ENCODE measurements around the gene TF.

The TF gene

GRCh38 chr3:133834621-133835417, 88.6 kb downstream of the TF start:
- H3K4me3 ChIP-seq (ENCODE audit: low read depth, low read length): no peak overlapping the region
- no peak for DNase-seq (ENCODE audit: low read depth)
- no peak for TF ChIP-seq CTCF (IDR thresholded peaks at IDR 0.05; ENCODE audit: control insufficient read depth, extremely low read depth, insufficient read depth)

- TF ChIP-seq CTCF (IDR thresholded peaks at IDR 0.05; ENCODE audit: control insufficient read depth, extremely low read depth, insufficient read depth): no peak
- no peak overlapping the region for H3K4me3 ChIP-seq (ENCODE audit: low read depth, low read length)
- no peak for DNase-seq (ENCODE audit: low read depth)
Measured at GRCh38 chr3:133835418-133835743, 89.2 kb downstream of the TF start.

- TF ChIP-seq CTCF (IDR thresholded peaks at IDR 0.05; ENCODE audit: control insufficient read depth, extremely low read depth, insufficient read depth): no peak
- no peak overlapping the region for H3K4me3 ChIP-seq (ENCODE audit: low read depth, low read length)
- DNase-seq (ENCODE audit: low read depth): no peak
Measured at GRCh38 chr3:133835961-133836360, 89.8 kb downstream of the TF start.

GRCh38 chr3:133836497-133837158, 90.4 kb downstream of the TF start:
- no peak for TF ChIP-seq CTCF (IDR thresholded peaks at IDR 0.05; ENCODE audit: control insufficient read depth, extremely low read depth, insufficient read depth)
- DNase-seq (ENCODE audit: low read depth): no peak

GRCh38 chr3:133837487-133838295, 91.5 kb downstream of the TF start:
- no peak for TF ChIP-seq CTCF (IDR thresholded peaks at IDR 0.05; ENCODE audit: control insufficient read depth, extremely low read depth, insufficient read depth)
- no peak for DNase-seq (ENCODE audit: low read depth)
- H3K4me3 ChIP-seq (ENCODE audit: low read depth, low read length): no peak overlapping the region

More at GRCh38 chr3:133836497-133837158, 90.4 kb downstream of the TF start:
- H3K4me3 ChIP-seq (ENCODE audit: low read depth, low read length): no peak overlapping the region

- DNase-seq (ENCODE audit: low read depth): no peak
- no peak for TF ChIP-seq CTCF (IDR thresholded peaks at IDR 0.05; ENCODE audit: control insufficient read depth, extremely low read depth, insufficient read depth)
- H3K4me3 ChIP-seq (ENCODE audit: low read depth, low read length): no peak overlapping the region
Measured at GRCh38 chr3:133838296-133838789, 92.2 kb downstream of the TF start.
